A549 (cell line): ENCODE measurements around the gene RAD51B.

Experiments
- CEBPB ChIP-seq, 2 experiments: fragments of >200 bp in 1 of 2; sonication (Bioruptor Twin) in 1 of 2; formaldehyde crosslinking in 1 of 2; IDR thresholded peaks; 2 replicates each; pipeline ENCODE4 v1.6.1; 2012 to 2016
- ESRRA ChIP-seq: fragments of 150-350 bp; IDR thresholded peaks from 2 replicates; pipeline ENCODE4 v1.6.1; 2014; ENCODE audit warnings: mild to moderate bottlenecking, low read length, borderline replicate concordance
- HOXB5 ChIP-seq: fragments of 250-450 bp; sonication (Bioruptor Pico); IDR thresholded peaks from 2 replicates; pipeline ENCODE4 v1.5.0; 2020; ENCODE audit warnings: mild to moderate bottlenecking, moderate library complexity
- JUN ChIP-seq, 2 experiments: fragments of >200 bp; sonication (Bioruptor Twin); formaldehyde crosslinking; IDR thresholded peaks; 2 replicates in 1 of 2; 3 replicates in 1 of 2; pipeline ENCODE4 v1.6.1; 2016 to 2017
- KDM1A ChIP-seq: fragments of 200-600 bp; sonication (generic); IDR thresholded peaks from 2 replicates; pipeline ENCODE4 v1.6.1; 2016; ENCODE audit warnings: low read depth, mild to moderate bottlenecking
- PBX3 ChIP-seq: IDR thresholded peaks from 2 replicates; pipeline ENCODE4 v1.6.1; 2012
- POLR2A ChIP-seq: IDR thresholded peaks from 2 replicates; pipeline ENCODE4 v1.6.1; 2012; ENCODE audit warnings: mild to moderate bottlenecking, low read length
- RAD21 ChIP-seq, 2 experiments: fragments of >200 bp in 1 of 2; sonication (Bioruptor Twin) in 1 of 2; formaldehyde crosslinking in 1 of 2; IDR thresholded peaks in 1 of 2; conservative IDR thresholded peaks in 1 of 2; 2 replicates in 1 of 2; 3 replicates in 1 of 2; pipeline ENCODE4 v1.6.1; 2012 to 2018; ENCODE audit warnings: inconsistent platforms in 1 of 2
- REST ChIP-seq: fragments of 200-600 bp; sonication (generic); IDR thresholded peaks from 2 replicates; pipeline ENCODE4 v1.6.1; 2016; ENCODE audit warnings: antibody characterized with exemption, mild to moderate bottlenecking, moderate library complexity
- RFX5 ChIP-seq: fragments of 450-650 bp; IDR thresholded peaks from 2 replicates; pipeline ENCODE4 v1.7.1; 2014; ENCODE audit warnings: antibody characterized with exemption, mild to moderate bottlenecking, moderate library complexity
- TP53 ChIP-seq: fragments of 250-450 bp; sonication (Bioruptor Pico); IDR thresholded peaks from 2 replicates; pipeline ENCODE4 v1.5.0; 2021; ENCODE audit warnings: mild to moderate bottlenecking, moderate library complexity
- ZFP36 ChIP-seq: fragments of 450-650 bp; IDR thresholded peaks from 2 replicates; pipeline ENCODE4 v1.6.1; 2014; ENCODE audit warnings: borderline replicate concordance; ENCODE audit not compliant: partially characterized antibody
- ZSCAN20 ChIP-seq: fragments of 250-450 bp; sonication (Bioruptor Pico); IDR thresholded peaks from 2 replicates; pipeline ENCODE4 v1.8.0; 2022; ENCODE audit warnings: mild to moderate bottlenecking, moderate library complexity
- TF ChIP-seq, protein P1 (sequence below): fragments of >200 bp; sonication (Bioruptor Twin); formaldehyde crosslinking; IDR thresholded peaks from 3 replicates; pipeline ENCODE4 v1.5.1; 2016

- TF ChIP-seq, protein P1, sequence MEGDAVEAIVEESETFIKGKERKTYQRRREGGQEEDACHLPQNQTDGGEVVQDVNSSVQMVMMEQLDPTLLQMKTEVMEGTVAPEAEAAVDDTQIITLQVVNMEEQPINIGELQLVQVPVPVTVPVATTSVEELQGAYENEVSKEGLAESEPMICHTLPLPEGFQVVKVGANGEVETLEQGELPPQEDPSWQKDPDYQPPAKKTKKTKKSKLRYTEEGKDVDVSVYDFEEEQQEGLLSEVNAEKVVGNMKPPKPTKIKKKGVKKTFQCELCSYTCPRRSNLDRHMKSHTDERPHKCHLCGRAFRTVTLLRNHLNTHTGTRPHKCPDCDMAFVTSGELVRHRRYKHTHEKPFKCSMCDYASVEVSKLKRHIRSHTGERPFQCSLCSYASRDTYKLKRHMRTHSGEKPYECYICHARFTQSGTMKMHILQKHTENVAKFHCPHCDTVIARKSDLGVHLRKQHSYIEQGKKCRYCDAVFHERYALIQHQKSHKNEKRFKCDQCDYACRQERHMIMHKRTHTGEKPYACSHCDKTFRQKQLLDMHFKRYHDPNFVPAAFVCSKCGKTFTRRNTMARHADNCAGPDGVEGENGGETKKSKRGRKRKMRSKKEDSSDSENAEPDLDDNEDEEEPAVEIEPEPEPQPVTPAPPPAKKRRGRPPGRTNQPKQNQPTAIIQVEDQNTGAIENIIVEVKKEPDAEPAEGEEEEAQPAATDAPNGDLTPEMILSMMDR, result no peak
- TF ChIP-seq POLR2A, result no peak
- no peak for TF ChIP-seq HOXB5 (CRISPR knock-in tag)
- TF ChIP-seq TP53 (CRISPR knock-in tag), result no peak
- TF ChIP-seq ZFP36, result no peak
- no peak for TF ChIP-seq CEBPB (IDR thresholded peaks at IDR 0.05)
- TF ChIP-seq ESRRA, result no peak
- TF ChIP-seq RFX5, result no peak
- TF ChIP-seq REST, result no peak
- no peak for TF ChIP-seq RAD21 (conservative IDR thresholded peaks at IDR 0.05 in 1 of 2, IDR thresholded peaks at IDR 0.05 in 1 of 2)
- no peak for TF ChIP-seq KDM1A
- TF ChIP-seq PBX3, result no peak
- TF ChIP-seq ZSCAN20 (CRISPR knock-in tag), result no peak
- TF ChIP-seq JUN (IDR thresholded peaks at IDR 0.05), result no peak
These were observed 213.9 kb downstream of the RAD51B start for GRCh38 chr14:68033336-68033932.
